HepG2 (cell line): ENCODE data around the gene HSPB9. TPM values are rescaled to one million over a fixed set of nuclear protein-coding genes. Genes with fewer than 3 reads are reported as not detected.
A peak's percentile ranks its signal among the peaks of the same experiment; 100 is the strongest.

Experiments
- ATAC-seq: fragments of 200-7000 bp; cut with Tn5 transposase; 3 replicates; pipeline ENCODE4 v1.9.1; 2020; ENCODE audit warnings: mild to moderate bottlenecking, moderate library complexity
- BruUV-seq: library from RNA; stranded (reverse); fragments of 400-500 nt; replicated peaks from 2 replicates; lab custom pipeline; 2021; lab: Mats Ljungman, UMichigan
- CTCF ChIA-PET: fragments of 300-600 bp; formaldehyde crosslinking; extraction: SDS; loops from one replicate; lab custom pipeline; 2021; ENCODE audit warnings: low total read pairs, inconsistent platforms, low intra/inter-chr PET ratio; lab: Yijun Ruan, JAX
- POLR2A ChIA-PET: fragments of 350-600 bp; sonication (Branson Sonifier 250); formaldehyde crosslinking; loops from one replicate; lab custom pipeline; 2020; ENCODE audit warnings: antibody characterized with exemption, inconsistent platforms; lab: Yijun Ruan, JAX
- DNase-seq: peaks from one replicate; pipeline ENCODE4 v3.0.0-alpha.2; 2015; ENCODE audit warnings: low spot score
- FAIRE-seq: peaks from 3 replicates; lab custom pipeline; 2011; peaks lifted over from hg19 to GRCh38; lab: Jason Lieb, UNC
- H2AFZ ChIP-seq: one replicate; pipeline ENCODE4 v1.6.1; 2011; ENCODE audit warnings: low read length, inconsistent platforms
- H3K27ac ChIP-seq: fragments of 300-600 bp; 3 replicates; pipeline ENCODE4 v1.8.0; 2011; ENCODE audit warnings: mixed run types, mild to moderate bottlenecking, mixed read lengths, low read length, inconsistent platforms; ENCODE audit not compliant: insufficient read depth; ENCODE audit errors: extremely low read length
- H3K27me3 ChIP-seq, 2 experiments: fragments of 200-600 bp in 1 of 2; 2 replicates in 1 of 2; 3 replicates in 1 of 2; pipeline versions ENCODE4 v1.6.0 to v1.8.0; 2011; ENCODE audit warnings: low read length in 2 of 2, mild to moderate bottlenecking in 2 of 2, moderate library complexity in 2 of 2, inconsistent platforms in 1 of 2; ENCODE audit not compliant: insufficient read depth in 2 of 2, control insufficient read depth in 1 of 2
- H3K36me3 ChIP-seq, 2 experiments: fragments of 200-600 bp in 1 of 2; replicated peaks in 1 of 2; 2 replicates in 1 of 2; 3 replicates in 1 of 2; pipeline versions ENCODE4 v1.5.1 to v1.8.0; 2011; ENCODE audit warnings: low read length in 2 of 2, inconsistent platforms in 1 of 2; ENCODE audit not compliant: insufficient read depth in 2 of 2, control insufficient read depth in 1 of 2
- H3K4me1 ChIP-seq: 2 replicates; pipeline ENCODE4 v1.5.1; 2012; ENCODE audit warnings: low read length, inconsistent platforms; ENCODE audit not compliant: insufficient read depth
- H3K4me2 ChIP-seq: 2 replicates; pipeline ENCODE4 v1.6.0; 2011; ENCODE audit warnings: low read depth, low read length, inconsistent platforms
- H3K4me3 ChIP-seq, 3 experiments: fragments of 200-600 bp in 1 of 3; sonication (generic), shearing (Covaris generic) in 1 of 3; replicated peaks in 1 of 3; 2 replicates each; pipeline ENCODE4 v1.5.1; 2011 to 2016; ENCODE audit warnings: low read length in 3 of 3, inconsistent platforms in 2 of 3, low read depth in 2 of 3, mild to moderate bottlenecking in 2 of 3, control low read depth in 1 of 3, mixed read lengths in 1 of 3; ENCODE audit not compliant: insufficient read depth in 1 of 3
- H3K79me2 ChIP-seq: one replicate; pipeline ENCODE4 v1.6.1; 2011; ENCODE audit warnings: low read length, inconsistent platforms; ENCODE audit not compliant: insufficient read depth
- H3K9ac ChIP-seq: 2 replicates; pipeline ENCODE4 v1.6.0; 2011; ENCODE audit warnings: mild to moderate bottlenecking, low read depth, low read length, inconsistent platforms; ENCODE audit not compliant: insufficient read depth
- H3K9me3 ChIP-seq: 2 replicates; pipeline ENCODE4 v1.5.1; 2012; ENCODE audit warnings: mild to moderate bottlenecking, low read length
- H4K20me1 ChIP-seq: 2 replicates; pipeline ENCODE4 v1.6.0; 2011; ENCODE audit warnings: inconsistent platforms, mild to moderate bottlenecking, low read length, moderate library complexity; ENCODE audit not compliant: insufficient read depth
- CEBPB ChIP-seq: IDR thresholded peaks from 2 replicates; pipeline ENCODE4 v1.6.1; 2011; ENCODE audit warnings: low read depth, low read length, improper control_type of control experiment, borderline replicate concordance
- FOXO1 ChIP-seq: sonication (generic); formaldehyde crosslinking; IDR thresholded peaks from 2 replicates; pipeline ENCODE4 v1.4.0; 2020; ENCODE audit warnings: missing genetic modification reagents
- FOXP1 ChIP-seq, 2 experiments: fragments of 450-650 bp in 1 of 2; IDR thresholded peaks; 2 replicates each; pipeline ENCODE4 v1.6.1; 2017 to 2018; ENCODE audit warnings: antibody characterized with exemption in 1 of 2
- HDAC6 ChIP-seq: fragments of 200-600 bp; sonication (generic); IDR thresholded peaks from 2 replicates; pipeline ENCODE4 v1.7.0; 2017; ENCODE audit warnings: mild to moderate bottlenecking, antibody characterized with exemption, low read length, low read depth
- HMGXB4 ChIP-seq, 2 experiments: sonication (generic) in 1 of 2; formaldehyde crosslinking in 1 of 2; IDR thresholded peaks; 2 replicates each; pipeline versions ENCODE4 v1.4.0 to v1.6.1; 2018 to 2020; ENCODE audit warnings: missing genetic modification reagents in 2 of 2, borderline replicate concordance in 1 of 2, low read depth in 1 of 2, mild to moderate bottlenecking in 1 of 2, missing biosample characterization in 1 of 2
- HOXA5 ChIP-seq: sonication (generic); formaldehyde crosslinking; IDR thresholded peaks from 2 replicates; pipeline ENCODE4 v1.4.0; 2020; ENCODE audit warnings: missing genetic modification reagents
- KAT8 ChIP-seq: IDR thresholded peaks from 2 replicates; pipeline ENCODE4 v1.6.1; 2016; ENCODE audit warnings: missing genetic modification reagents, missing compliant biosample characterization
- MBD4 ChIP-seq: IDR thresholded peaks from 2 replicates; pipeline ENCODE4 v1.6.1; 2012; ENCODE audit warnings: low read length, inconsistent platforms, borderline replicate concordance
- PRPF4 ChIP-seq: fragments of 200-400 bp; formaldehyde crosslinking; IDR thresholded peaks from 2 replicates; pipeline ENCODE4 v1.6.1; 2016; ENCODE audit warnings: low read length, low read depth; ENCODE audit not compliant: poor library complexity, severe bottlenecking
- RNF2 ChIP-seq: fragments of 450-650 bp; conservative IDR thresholded peaks from 2 replicates; pipeline ENCODE4 v1.6.1; 2016; ENCODE audit warnings: low read depth
- RORA ChIP-seq: sonication (generic); formaldehyde crosslinking; IDR thresholded peaks from 2 replicates; pipeline ENCODE4 v1.5.0; 2020; ENCODE audit warnings: mild to moderate bottlenecking, missing genetic modification reagents, moderate library complexity
- SP5 ChIP-seq: IDR thresholded peaks from 2 replicates; pipeline ENCODE4 v1.6.1; 2016; ENCODE audit warnings: low read depth, borderline replicate concordance
- ZBTB46 ChIP-seq: sonication (generic); formaldehyde crosslinking; IDR thresholded peaks from 2 replicates; pipeline ENCODE4 v1.4.0; 2020; ENCODE audit warnings: mild to moderate bottlenecking, missing genetic modification reagents, borderline replicate concordance
- ZFAT ChIP-seq: sonication (generic); formaldehyde crosslinking; conservative IDR thresholded peaks from 2 replicates; pipeline ENCODE4 v1.8.1; 2023; ENCODE audit warnings: missing genetic modification reagents, inconsistent platforms
- ZFP91 ChIP-seq: sonication (generic); formaldehyde crosslinking; IDR thresholded peaks from 2 replicates; pipeline ENCODE4 v1.9.0; 2022; ENCODE audit warnings: missing genetic modification reagents, mild to moderate bottlenecking, borderline replicate concordance
- ZNF383 ChIP-seq: sonication (generic); formaldehyde crosslinking; IDR thresholded peaks from 2 replicates; pipeline ENCODE4 v1.4.0; 2020; ENCODE audit warnings: missing genetic modification reagents, mild to moderate bottlenecking, borderline replicate concordance
- WGBS: methylation state at CpG from one replicate; pipeline ENCODE4 v1.1.6; 2017; ENCODE audit warnings: low lambda C conversion rate; 5-methylcytosine and 5-hydroxymethylcytosine counted together
- in situ Hi-C: cut with HindIII; loops from 2 replicates; pipeline ENCODE4 v1.10.0; 2017; ENCODE audit warnings: low pct_unique_long_range_greater_than_20kb; ENCODE audit not compliant: extremely low pct_ligation_motif_present
- intact Hi-C: fragments of 100-400 bp; cut with micrococcal nuclease; formaldehyde crosslinking; loops from one replicate; pipeline ENCODE4 v1.10.0; 2022; ENCODE audit not compliant: unreplicated experiment
- polyA plus RNA-seq, 8 experiments: library from polyadenylated mRNA; depleted of rRNA in 3 of 8; stranded (reverse) in 7 of 8; unstranded in 1 of 8; fragments of >200 nt; fragmentation: Illumina TruSeq in 4 of 8; extraction: Trizol in 4 of 8; gene quantifications; 2 replicates each; pipeline versions ENCODE4 v1.2.1 to v1.2.3, GENCODE V29; 2011 to 2016; ENCODE audit warnings: low read depth in 4 of 8, missing spikeins in 1 of 8, mixed read lengths in 1 of 8; ENCODE audit not compliant: insufficient read depth in 1 of 8
- total RNA-seq, 5 experiments: library from RNA; depleted of rRNA; stranded (reverse); fragments of >200 nt; fragmentation: Illumina TruSeq; extraction: Trizol; gene quantifications; 2 replicates each; pipeline ENCODE4 v1.2.3, GENCODE V29; 2016; ENCODE audit warnings: low read depth in 1 of 5
- TF ChIP-seq, protein P1 (sequence below): IDR thresholded peaks from 2 replicates; pipeline ENCODE4 v1.6.1; 2016; ENCODE audit warnings: mild to moderate bottlenecking, missing biosample characterization, missing genetic modification reagents

The HSPB9 gene
- total and polyA plus RNA-seq, 2 of the 13 experiments (the other 11 are each of a cell fraction or from before 2014, with no cell fraction given) = 0.05 to 0.24 TPM

GRCh38 chr17:42130310-42130936 lies 7.8 kb downstream of the HSPB9 start (continued):
- TF ChIP-seq FOXP1 (IDR thresholded peaks at IDR 0.05) = no peak
- TF ChIP-seq FOXP1 (CRISPR knock-in tag; IDR thresholded peaks at IDR 0.05) = 0 out of 2 replicates have a peak, but pooled peaks have one; percentile 11
- TF ChIP-seq RORA (CRISPR knock-in tag) = no peak

DNA sequence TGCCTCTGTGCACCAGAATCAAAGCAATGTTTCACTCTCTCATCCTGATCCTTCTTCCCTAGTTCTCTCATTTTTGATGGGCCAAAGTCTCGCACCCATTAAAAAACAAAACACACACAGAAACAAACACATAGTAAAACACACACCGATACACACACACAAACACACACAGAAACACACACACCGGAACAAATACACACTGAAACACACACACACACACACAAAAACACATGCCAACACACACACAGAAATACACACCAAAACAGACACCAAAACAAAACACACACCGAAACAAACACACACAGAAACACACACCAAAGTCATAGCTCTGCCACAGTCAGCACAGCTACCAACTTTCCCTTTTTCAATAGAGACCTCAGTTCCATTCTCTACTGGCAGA lies 8.6 kb downstream of the HSPB9 start:
- CTCF ChIA-PET = no interaction called here
- Histone ChIP-seq H3K79me2 (peaks cover 49% of the 10 kb centered on the region), H3K9me3 (no peaks in the 10 kb centered on the region), H2AFZ (no peak overlapping the region), H3K9ac (no peak overlapping the region), H3K27me3 (no peaks in the 10 kb centered on the region), H4K20me1 (peaks cover 3% of the 10 kb centered on the region), H3K4me3 (no peak overlapping the region), H3K36me3 (peaks cover 35 to 78% of the 10 kb centered on the region in 2 experiments), H3K4me2 (no peak overlapping the region), H3K4me1 (peaks cover 40% of the 10 kb centered on the region), H3K27ac (no peak overlapping the region)
- no peak for ATAC-seq
- in situ Hi-C loops (no loop called here), intact Hi-C loops (no loop called here)
- peak; percentile 83 for FAIRE-seq
- WGBS = 99% methylated on average over 4 of the region's 4 CpGs
- no TSS peak for BruUV-seq
- no peak for DNase-seq
- POLR2A ChIA-PET = interaction anchor here (1.2 to 1.7 kb wide), 2 partner anchors 10 kb away, joined by 4 to 9 read pairs; partner anchors contain the start of gene KAT2A
- TF ChIP-seq HMGXB4 (CRISPR knock-in tag; IDR thresholded peaks at IDR 0.05; ENCODE audit: borderline replicate concordance in 1 of 2, low read depth in 1 of 2) (no peak), ZFAT (no peak), CEBPB (no peak), FOXO1 (no peak), MBD4 (no peak), ZFP91 (no peak), SP5 (CRISPR knock-in tag) (no peak), ZBTB46 (CRISPR knock-in tag) (no peak), PRPF4 (no peak), HOXA5 (CRISPR knock-in tag) (no peak), ZNF383 (CRISPR knock-in tag) (no peak), RNF2 (no peak), KAT8 (CRISPR knock-in tag) (no peak), HDAC6 (no peak)
- TF ChIP-seq, protein P1, sequence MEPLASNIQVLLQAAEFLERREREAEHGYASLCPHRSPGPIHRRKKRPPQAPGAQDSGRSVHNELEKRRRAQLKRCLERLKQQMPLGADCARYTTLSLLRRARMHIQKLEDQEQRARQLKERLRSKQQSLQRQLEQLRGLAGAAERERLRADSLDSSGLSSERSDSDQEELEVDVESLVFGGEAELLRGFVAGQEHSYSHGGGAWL = no peak
